Mesothelial cell of epicardium (in vitro differentiated cells): ENCODE measurements around the gene MPPED1. TPM values are rescaled to one million over a fixed set of nuclear protein-coding genes. Genes with fewer than 3 reads are reported as not detected.

Experiments
- DNase-seq, 2 experiments: peaks; one replicate each; pipeline ENCODE4 v3.0.0; 2021; ENCODE audit warnings: low spot score in 2 of 2; ENCODE audit not compliant: unreplicated experiment in 2 of 2
- H3K27ac Mint-ChIP-seq: 2 replicates; pipeline ENCODE4 v1.8.0; 2021; ENCODE audit warnings: mixed read lengths
- H3K27me3 Mint-ChIP-seq: 2 replicates; pipeline ENCODE4 v1.8.0; 2021; ENCODE audit warnings: low read depth, mixed read lengths
- H3K36me3 Mint-ChIP-seq: 2 replicates; pipeline ENCODE4 v1.8.0; 2021; ENCODE audit warnings: mixed read lengths
- H3K4me1 Mint-ChIP-seq: 2 replicates; pipeline ENCODE4 v1.8.0; 2021; ENCODE audit warnings: mixed read lengths
- H3K4me3 Mint-ChIP-seq: 2 replicates; pipeline ENCODE4 v1.8.0; 2021; ENCODE audit warnings: mild to moderate bottlenecking, moderate library complexity, mixed read lengths
- H3K9me3 Mint-ChIP-seq: 2 replicates; pipeline ENCODE4 v1.8.0; 2021; ENCODE audit warnings: mixed read lengths
- CTCF ChIP-seq: fragments of 200-600 bp; sonication (generic); IDR thresholded peaks from one replicate; pipeline ENCODE4 v1.5.0; 2021; ENCODE audit warnings: antibody characterized with exemption; ENCODE audit not compliant: unreplicated experiment
- total RNA-seq: library from RNA; stranded (reverse); gene quantifications from 3 replicates; pipeline ENCODE4 v1.2.1, GENCODE V29; 2021

MPPED1 gene
- total RNA-seq, 1 donor from 2014 or later = 0.76 TPM

- H3K4me3 Mint-ChIP-seq = no peak overlapping the region
- peaks cover 2% of the 10 kb centered on the region for H3K27me3 Mint-ChIP-seq
- H3K9me3 Mint-ChIP-seq = no peaks in the 10 kb centered on the region
- no peaks in the 10 kb centered on the region for H3K36me3 Mint-ChIP-seq
- no peak for TF ChIP-seq CTCF
- no peak overlapping the region for H3K27ac Mint-ChIP-seq
- H3K4me1 Mint-ChIP-seq = no peaks in the 10 kb centered on the region
- no peak for DNase-seq
These were observed 94.1 kb downstream of the MPPED1 start for GRCh38 chr22:43505896-43506295.

GRCh38 chr22:43506487-43506886 lies 94.7 kb downstream of the MPPED1 start:
- Mint-ChIP-seq H3K36me3 (no peaks in the 10 kb centered on the region), H3K4me1 (no peaks in the 10 kb centered on the region), H3K4me3 (no peak overlapping the region), H3K9me3 (no peaks in the 10 kb centered on the region), H3K27ac (no peak overlapping the region), H3K27me3 (peaks cover 2% of the 10 kb centered on the region)
- TF ChIP-seq CTCF = no peak
- DNase-seq = no peak

GRCh38 chr22:43507235-43507634 lies 95.4 kb downstream of the MPPED1 start:
- TF ChIP-seq CTCF = no peak
- no peak overlapping the region for H3K27ac Mint-ChIP-seq
- H3K4me3 Mint-ChIP-seq = no peak overlapping the region

GRCh38 chr22:43508489-43508888 lies 96.7 kb downstream of the MPPED1 start:
- no peaks in the 10 kb centered on the region for H3K9me3 Mint-ChIP-seq

More at GRCh38 chr22:43507235-43507634, 95.4 kb downstream of the MPPED1 start:
- Mint-ChIP-seq H3K9me3 (no peaks in the 10 kb centered on the region), H3K27me3 (no peaks in the 10 kb centered on the region), H3K36me3 (no peaks in the 10 kb centered on the region), H3K4me1 (no peaks in the 10 kb centered on the region)
- DNase-seq = no peak

GRCh38 chr22:43509337-43509736 lies 97.5 kb downstream of the MPPED1 start:
- no peaks in the 10 kb centered on the region for H3K36me3 Mint-ChIP-seq
- no peaks in the 10 kb centered on the region for H3K4me1 Mint-ChIP-seq
- TF ChIP-seq CTCF = no peak
- H3K9me3 Mint-ChIP-seq = no peaks in the 10 kb centered on the region
- no peaks in the 10 kb centered on the region for H3K27me3 Mint-ChIP-seq
- H3K27ac Mint-ChIP-seq = no peak overlapping the region
- DNase-seq = no peak
- no peak overlapping the region for H3K4me3 Mint-ChIP-seq

More at GRCh38 chr22:43508489-43508888, 96.7 kb downstream of the MPPED1 start:
- Mint-ChIP-seq H3K4me3 (no peak overlapping the region), H3K27me3 (no peaks in the 10 kb centered on the region), H3K27ac (no peak overlapping the region), H3K4me1 (no peaks in the 10 kb centered on the region), H3K36me3 (no peaks in the 10 kb centered on the region)
- no peak for DNase-seq
- no peak for TF ChIP-seq CTCF
